IMR-90 (cell line): ENCODE data around the gene NTM. TPM values are rescaled to one million over a fixed set of nuclear protein-coding genes. Genes with fewer than 3 reads are reported as not detected.

Experiments
- ATAC-seq: fragments of 200-7000 bp; cut with Tn5 transposase; 2 replicates; pipeline ENCODE4 v1.9.1; 2020; ENCODE audit warnings: low read depth, mild to moderate bottlenecking, moderate library complexity
- BruUV-seq: library from RNA; stranded (reverse); fragments of 400-500 nt; replicated peaks from 2 replicates; lab custom pipeline; 2021; lab: Mats Ljungman, UMichigan
- CTCF ChIA-PET: fragments of 300-600 bp; formaldehyde crosslinking; extraction: SDS; loops from one replicate; lab custom pipeline; 2021; ENCODE audit warnings: antibody characterized with exemption; lab: Yijun Ruan, JAX
- POLR2A ChIA-PET: fragments of 300-600 bp; sonication (Branson Sonifier 250); formaldehyde crosslinking; loops from one replicate; lab custom pipeline; 2022; ENCODE audit warnings: antibody characterized with exemption; ENCODE audit not compliant: unreplicated experiment; lab: Charles Lee
- DNase-seq: peaks from one replicate; pipeline ENCODE4 v3.0.0; 2013
- H2AFZ ChIP-seq: replicated peaks from 2 replicates; pipeline ENCODE3; 2013; ENCODE audit warnings: low read length, mild to moderate bottlenecking; ENCODE audit not compliant: poor library complexity
- H2AK5ac ChIP-seq: 2 replicates; pipeline ENCODE4 v1.6.1; 2013; ENCODE audit warnings: low read depth, low read length, inconsistent platforms
- H2AK9ac ChIP-seq: replicated peaks from 2 replicates; pipeline ENCODE3; 2013; ENCODE audit warnings: mild to moderate bottlenecking, low read depth, low read length, moderate library complexity; ENCODE audit not compliant: poor library complexity
- H2BK120ac ChIP-seq: 2 replicates; pipeline ENCODE4 v1.6.1; 2013; ENCODE audit warnings: low read depth, low read length, inconsistent platforms
- H2BK15ac ChIP-seq: 3 replicates; pipeline ENCODE4 v1.6.1; 2013; ENCODE audit warnings: low read depth, low read length, inconsistent platforms
- H2BK20ac ChIP-seq: 2 replicates; pipeline ENCODE4 v1.6.1; 2013; ENCODE audit warnings: low read depth, mild to moderate bottlenecking, inconsistent platforms, low read length, moderate library complexity
- H2BK5ac ChIP-seq: 2 replicates; pipeline ENCODE4 v1.6.1; 2013; ENCODE audit warnings: mild to moderate bottlenecking, low read depth, low read length, inconsistent platforms; ENCODE audit not compliant: poor library complexity, severe bottlenecking
- H3K14ac ChIP-seq: replicated peaks from 2 replicates; pipeline ENCODE4 v1.6.1; 2013; ENCODE audit warnings: low read depth, low read length, inconsistent platforms
- H3K18ac ChIP-seq: 2 replicates; pipeline ENCODE4 v1.6.1; 2013; ENCODE audit warnings: low read depth, low read length, control low read depth
- H3K23ac ChIP-seq: 2 replicates; pipeline ENCODE4 v1.6.1; 2013; ENCODE audit warnings: low read depth, low read length, inconsistent platforms
- H3K27ac ChIP-seq: 2 replicates; pipeline ENCODE4 v1.5.1; 2013; ENCODE audit warnings: mild to moderate bottlenecking, control low read depth, low read length; ENCODE audit not compliant: insufficient read depth
- H3K27me3 ChIP-seq: 2 replicates; pipeline ENCODE4 v1.6.1; 2013; ENCODE audit warnings: low read length; ENCODE audit not compliant: control insufficient read depth, insufficient read depth
- H3K36me3 ChIP-seq: 2 replicates; pipeline ENCODE4 v1.6.1; 2013; ENCODE audit warnings: low read length, mixed read lengths; ENCODE audit not compliant: control insufficient read depth, insufficient read depth
- H3K4ac ChIP-seq: 2 replicates; pipeline ENCODE4 v1.6.1; 2013; ENCODE audit warnings: low read depth, low read length, inconsistent platforms
- H3K4me1 ChIP-seq: 2 replicates; pipeline ENCODE4 v1.6.1; 2013; ENCODE audit warnings: low read length, mixed read lengths; ENCODE audit not compliant: control insufficient read depth, insufficient read depth
- H3K4me2 ChIP-seq: 2 replicates; pipeline ENCODE4 v1.6.1; 2013; ENCODE audit warnings: low read depth, mild to moderate bottlenecking, control low read depth, low read length, moderate library complexity
- H3K4me3 ChIP-seq: 2 replicates; pipeline ENCODE4 v1.5.1; 2013; ENCODE audit warnings: low read depth, mild to moderate bottlenecking, control low read depth, low read length, moderate library complexity; ENCODE audit not compliant: insufficient read depth
- H3K56ac ChIP-seq: 2 replicates; pipeline ENCODE4 v1.6.1; 2013; ENCODE audit warnings: low read length, inconsistent platforms; ENCODE audit not compliant: insufficient read depth; ENCODE audit errors: extremely low read depth
- H3K79me1 ChIP-seq, 2 experiments: 2 replicates each; pipeline ENCODE4 v1.6.1; 2013; ENCODE audit warnings: low read length in 2 of 2, inconsistent platforms in 1 of 2, low read depth in 1 of 2
- H3K9ac ChIP-seq: 2 replicates; pipeline ENCODE4 v1.6.1; 2013; ENCODE audit warnings: low read depth, low read length, control low read depth
- H3K9me1 ChIP-seq: 2 replicates; pipeline ENCODE4 v1.6.1; 2013; ENCODE audit warnings: low read length, inconsistent platforms; ENCODE audit not compliant: insufficient read depth
- H3K9me3 ChIP-seq: 2 replicates; pipeline ENCODE4 v1.6.1; 2013; ENCODE audit warnings: low read length; ENCODE audit not compliant: control insufficient read depth, insufficient read depth
- H4K20me1 ChIP-seq: 2 replicates; pipeline ENCODE4 v1.6.1; 2013; ENCODE audit warnings: low read length, inconsistent platforms; ENCODE audit not compliant: insufficient read depth
- H4K5ac ChIP-seq: 2 replicates; pipeline ENCODE4 v1.6.1; 2013; ENCODE audit warnings: mild to moderate bottlenecking, low read depth, low read length, control low read depth
- H4K8ac ChIP-seq, 2 experiments: 2 replicates each; pipeline ENCODE4 v1.6.1; 2013; ENCODE audit warnings: low read depth in 2 of 2, low read length in 2 of 2, control low read depth in 1 of 2, inconsistent platforms in 1 of 2
- H4K91ac ChIP-seq: 2 replicates; pipeline ENCODE4 v1.6.1; 2013; ENCODE audit warnings: low read depth, low read length, inconsistent platforms; ENCODE audit not compliant: insufficient read depth
- CEBPB ChIP-seq: IDR thresholded peaks from 2 replicates; pipeline ENCODE4 v1.6.1; 2012; ENCODE audit warnings: low read depth, low read length, improper control_type of control experiment
- MAFK ChIP-seq: IDR thresholded peaks from 2 replicates; pipeline ENCODE4 v1.6.1; 2012; ENCODE audit warnings: low read depth, low read length, improper control_type of control experiment
- RAD21 ChIP-seq: IDR thresholded peaks from 2 replicates; pipeline ENCODE4 v1.6.1; 2012; ENCODE audit warnings: low read length, improper control_type of control experiment
- WGBS, 2 experiments: methylation state at CpG; one replicate each; pipeline versions ENCODE4 v1.1.5 to v1.1.7; 2013; ENCODE audit warnings: missing lambda C conversion rate in 2 of 2; ENCODE audit not compliant: insufficient read length in 1 of 2; ENCODE audit errors: extremely low coverage in 2 of 2; 5-methylcytosine and 5-hydroxymethylcytosine counted together
- dilution Hi-C: fragments of 300-500 bp; cut with HindIII; formaldehyde crosslinking; loops from one replicate; pipeline ENCODE4 v1.14.3; 2018; ENCODE audit warnings: low sequenced_read_pairs; ENCODE audit not compliant: unreplicated experiment
- in situ Hi-C: fragments of 300-500 bp; cut with MboI; formaldehyde crosslinking; loops from 3 replicates; pipeline ENCODE4 v1.14.3; 2019; ENCODE audit warnings: low sequenced_read_pairs, inconsistent platforms, mixed read lengths
- intact Hi-C: fragments of 100-400 bp; cut with micrococcal nuclease; formaldehyde crosslinking; loops from 2 replicates; pipeline ENCODE4 v1.10.0; 2022
- polyA plus RNA-seq, 3 experiments: library from polyadenylated mRNA; depleted of rRNA; stranded (reverse); fragments of >200 nt; gene quantifications; 2 replicates each; pipeline ENCODE4 v1.2.3, GENCODE V29; 2012; ENCODE audit warnings: low replicate concordance in 1 of 3
- total RNA-seq: library from RNA; depleted of rRNA; stranded (reverse); fragments of >200 nt; gene quantifications from 2 replicates; pipeline ENCODE4 v1.2.3, GENCODE V29; 2012
- TF ChIP-seq, protein P1 (sequence below): conservative IDR thresholded peaks from 2 replicates; pipeline ENCODE4 v1.5.1; 2012; ENCODE audit warnings: mild to moderate bottlenecking, low read depth, low read length, improper control_type of control experiment

The NTM gene
- total and polyA plus RNA-seq, 2 of the 4 experiments (the other 2 are of a cell fraction), result 19.5 to 25.5 TPM

DNA sequence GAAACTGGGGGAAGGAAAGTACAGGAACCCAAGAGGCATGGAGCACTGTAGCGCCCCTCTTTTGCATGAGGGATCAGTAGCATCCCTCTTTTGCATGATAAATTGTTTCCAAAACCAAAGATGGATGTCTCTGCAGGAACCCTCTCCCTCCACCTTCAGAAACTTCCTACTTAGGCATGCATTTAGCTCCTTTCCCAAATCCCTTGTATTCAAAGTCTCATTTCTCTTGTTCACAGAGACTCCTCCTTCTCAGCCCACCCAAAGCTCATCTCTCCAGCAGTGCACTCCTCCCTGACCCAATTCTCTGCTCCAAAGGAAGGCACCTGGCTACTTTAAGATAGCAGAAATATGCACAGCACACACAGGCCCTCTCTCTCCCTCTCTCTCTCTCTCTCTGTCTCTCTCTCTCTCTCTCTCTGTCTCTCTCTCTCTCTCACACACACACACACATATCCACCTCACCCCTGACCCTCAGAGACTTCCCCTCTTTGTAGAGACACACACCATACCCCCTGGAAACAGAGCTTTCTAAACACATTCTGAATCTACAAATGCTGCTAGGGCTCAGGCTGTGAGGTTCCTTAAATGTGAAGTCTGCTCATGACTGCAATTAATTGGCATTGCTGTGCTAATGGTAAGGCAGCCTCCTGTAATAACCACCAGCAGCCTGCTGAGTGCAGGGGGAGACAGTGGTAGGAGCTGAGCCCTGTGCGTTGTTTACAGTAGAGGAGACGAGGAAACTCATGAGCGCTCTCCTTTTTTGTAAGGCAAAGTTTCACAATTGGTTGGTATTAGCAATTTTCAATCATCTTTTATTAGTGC lies 519.6 kb downstream of the NTM start:
- ATAC-seq (peak; percentile 44), DNase-seq (peak; percentile 59)
- Histone ChIP-seq H4K91ac (peak overlapping the region; percentile 88), H2BK20ac (peak overlapping the region; percentile 97), H3K36me3 (no peaks in the 10 kb centered on the region), H4K5ac (peak overlapping the region; percentile 45), H2AFZ (peak overlapping the region; percentile 76), H3K9me1 (peaks cover 24% of the 10 kb centered on the region), H4K20me1 (no peaks in the 10 kb centered on the region), H3K18ac (peak overlapping the region; percentile 86), H3K9ac (peak overlapping the region; percentile 54; the same call in 1 of the 2 replicates), H3K4ac (peak overlapping the region; percentile 96), H3K9me3 (no peaks in the 10 kb centered on the region), H3K56ac (peak overlapping the region; percentile 76; the same call in 1 of the 2 replicates), H4K8ac (peak overlapping the region; percentile 69 to 91), H2BK5ac (peak overlapping the region; percentile 88), H3K23ac (peak overlapping the region; percentile 96), H2BK15ac (peak overlapping the region; percentile 61), H2AK9ac (peak overlapping the region; percentile 19), H3K27me3 (no peaks in the 10 kb centered on the region), H2BK120ac (peak overlapping the region; percentile 97), H2AK5ac (peak overlapping the region; percentile 74; the same call in 1 of the 2 replicates), H3K4me1 (peaks cover 19% of the 10 kb centered on the region), H3K79me1 (peaks cover 0 to 9% of the 10 kb centered on the region in 2 experiments; a peak in 1 of 4 replicates), H3K27ac (peak overlapping the region; percentile 7; the same call in 1 of the 2 replicates), H3K14ac (peak overlapping the region; percentile 88), H3K4me2 (no peak overlapping the region), H3K4me3 (no peak overlapping the region)
- intact Hi-C loops, result loop anchor here (2.0 kb wide), 1 partner anchor 21 kb away; no protein-coding TSS in a partner anchor
- CTCF ChIA-PET, result interaction anchor here (0.9 to 3.3 kb wide), 5 partner anchors 11 to 237 kb away, joined by 3 to 14 read pairs (median 3); no protein-coding TSS in a partner anchor
- POLR2A ChIA-PET, result interaction anchor here (0.7 to 0.8 kb wide), 2 partner anchors 11 to 182 kb away, joined by 3 read pairs; no protein-coding TSS in a partner anchor
- dilution Hi-C loops, result no loop called here
- WGBS, 2 experiments, result no CpG with 5 or more reads among the region's 4 CpGs
- TF ChIP-seq MAFK (no peak), RAD21 (peak; percentile 44), CEBPB (peak; percentile 14; the same call in 1 of the 2 replicates)
- TF ChIP-seq, protein P1, sequence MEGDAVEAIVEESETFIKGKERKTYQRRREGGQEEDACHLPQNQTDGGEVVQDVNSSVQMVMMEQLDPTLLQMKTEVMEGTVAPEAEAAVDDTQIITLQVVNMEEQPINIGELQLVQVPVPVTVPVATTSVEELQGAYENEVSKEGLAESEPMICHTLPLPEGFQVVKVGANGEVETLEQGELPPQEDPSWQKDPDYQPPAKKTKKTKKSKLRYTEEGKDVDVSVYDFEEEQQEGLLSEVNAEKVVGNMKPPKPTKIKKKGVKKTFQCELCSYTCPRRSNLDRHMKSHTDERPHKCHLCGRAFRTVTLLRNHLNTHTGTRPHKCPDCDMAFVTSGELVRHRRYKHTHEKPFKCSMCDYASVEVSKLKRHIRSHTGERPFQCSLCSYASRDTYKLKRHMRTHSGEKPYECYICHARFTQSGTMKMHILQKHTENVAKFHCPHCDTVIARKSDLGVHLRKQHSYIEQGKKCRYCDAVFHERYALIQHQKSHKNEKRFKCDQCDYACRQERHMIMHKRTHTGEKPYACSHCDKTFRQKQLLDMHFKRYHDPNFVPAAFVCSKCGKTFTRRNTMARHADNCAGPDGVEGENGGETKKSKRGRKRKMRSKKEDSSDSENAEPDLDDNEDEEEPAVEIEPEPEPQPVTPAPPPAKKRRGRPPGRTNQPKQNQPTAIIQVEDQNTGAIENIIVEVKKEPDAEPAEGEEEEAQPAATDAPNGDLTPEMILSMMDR, result peak; percentile 42
- in situ Hi-C loops, result loop anchor here (10.0 to 25.0 kb wide), 3 partner anchors 165 to 1478 kb away; partner anchors contain the start of gene SNX19
- BruUV-seq, result no TSS peak
